ENCODE data around the gene HLA-DQB1.
A peak's percentile ranks its signal among the peaks of the same experiment; 100 is the strongest.

Gene HLA-DQB1

GRCh38 chr6:32625137-32625536, 41.3 kb downstream of the HLA-DQB1 start:
- DNase-seq (ENCODE audit: low read depth) = no peak

- no peak for DNase-seq (ENCODE audit: low read depth)
Measured at GRCh38 chr6:32624565-32624964, 41.9 kb downstream of the HLA-DQB1 start.

- peak; percentile 7 for DNase-seq (ENCODE audit: low read depth)
Measured at GRCh38 chr6:32623693-32624092, 42.8 kb downstream of the HLA-DQB1 start.

- peak; percentile 82 for DNase-seq (ENCODE audit: low read depth)
Measured at GRCh38 chr6:32622545-32623401, 43.7 kb downstream of the HLA-DQB1 start.

GRCh38 chr6:32621372-32621771, 45.1 kb downstream of the HLA-DQB1 start:
- DNase-seq (ENCODE audit: low read depth) = no peak

- DNase-seq (ENCODE audit: low read depth) = no peak
Measured at GRCh38 chr6:32617751-32618150, 48.7 kb downstream of the HLA-DQB1 start.

GRCh38 chr6:32615885-32616532, 50.4 kb downstream of the HLA-DQB1 start:
- DNase-seq (ENCODE audit: low read depth) = no peak

GRCh38 chr6:32614366-32615081, 51.9 kb downstream of the HLA-DQB1 start:
- no peak for DNase-seq (ENCODE audit: low read depth)

- no peak for DNase-seq (ENCODE audit: low read depth)
Measured at GRCh38 chr6:32613475-32613874, 53.0 kb downstream of the HLA-DQB1 start.

GRCh38 chr6:32610682-32611296, 55.7 kb downstream of the HLA-DQB1 start:
- no peak for DNase-seq (ENCODE audit: low read depth)

GRCh38 chr6:32609731-32610640, 56.5 kb downstream of the HLA-DQB1 start:
- peak; percentile 94 for DNase-seq (ENCODE audit: low read depth)
